NOMO-1 treated with DMSO at 0.1 percent for 48 hours (cell line): Measurements from ENCODE around the gene GRAMD2B.
"Not testable (repeated sequence)": the region's sequence is repeated elsewhere in the genome, so short reads cannot be mapped to it uniquely, and the experiment has no call there.

ENCODE experiments used
- DNase-seq: peaks from one replicate; lab custom pipeline; 2025; ENCODE audit not compliant: unreplicated experiment; lab: John Stamatoyannopoulos, UW

The GRAMD2B gene

GRCh38 chr5:126508962-126509279 is 85.7 kb downstream of the GRAMD2B start:
- DNase-seq, result peak; percentile 54

GRCh38 chr5:126509339-126509738 is 86.1 kb downstream of the GRAMD2B start:
- no peak for DNase-seq

- DNase-seq, result no peak
Measured at GRCh38 chr5:126511961-126512360, 88.8 kb downstream of the GRAMD2B start.

- DNase-seq, result no peak
Measured at GRCh38 chr5:126512451-126512850, 89.2 kb downstream of the GRAMD2B start.

- no peak for DNase-seq
Measured at GRCh38 chr5:126513302-126513701, 90.1 kb downstream of the GRAMD2B start.

GRCh38 chr5:126513703-126514102 is 90.5 kb downstream of the GRAMD2B start:
- no peak for DNase-seq

- no peak for DNase-seq
Measured at GRCh38 chr5:126514131-126514557, 90.9 kb downstream of the GRAMD2B start.

GRCh38 chr5:126514558-126515141 is 91.4 kb downstream of the GRAMD2B start:
- DNase-seq, result no peak

GRCh38 chr5:126515337-126515736 is 92.1 kb downstream of the GRAMD2B start:
- no peak for DNase-seq

GRCh38 chr5:126516133-126516532 is 92.9 kb downstream of the GRAMD2B start:
- DNase-seq, result no peak

- no peak for DNase-seq
Measured at GRCh38 chr5:126516852-126517251, 93.6 kb downstream of the GRAMD2B start.

GRCh38 chr5:126519223-126519622 is 96.0 kb downstream of the GRAMD2B start:
- DNase-seq, result not testable (repeated sequence)

- DNase-seq, result no peak
Measured at GRCh38 chr5:126519637-126520592, 96.7 kb downstream of the GRAMD2B start.

- no peak for DNase-seq
Measured at GRCh38 chr5:126520593-126520953, 97.4 kb downstream of the GRAMD2B start.

GRCh38 chr5:126521130-126521529 is 97.9 kb downstream of the GRAMD2B start:
- no peak for DNase-seq

GRCh38 chr5:126523818-126524510 is 100.8 kb downstream of the GRAMD2B start:
- DNase-seq, result no peak

GRCh38 chr5:126525630-126526245 is 102.5 kb downstream of the GRAMD2B start:
- no peak for DNase-seq

- DNase-seq, result no peak
Measured at GRCh38 chr5:126526493-126526892, 103.3 kb downstream of the GRAMD2B start.

- DNase-seq, result no peak
Measured at GRCh38 chr5:126527158-126527557, 103.9 kb downstream of the GRAMD2B start.

- DNase-seq, result no peak
Measured at GRCh38 chr5:126527892-126528291, 104.7 kb downstream of the GRAMD2B start.

- no peak for DNase-seq
Measured at GRCh38 chr5:126531543-126532120, 108.4 kb downstream of the GRAMD2B start.
